HepG2 (cell line): Measurements from ENCODE around the gene HOPX.

ENCODE experiments used
- EZH2 ChIP-seq: conservative IDR thresholded peaks from 2 replicates; pipeline ENCODE4 v1.6.1; 2012; ENCODE audit warnings: mild to moderate bottlenecking, low read depth, low read length, moderate library complexity
- FOXM1 ChIP-seq: sonication (generic); formaldehyde crosslinking; IDR thresholded peaks from 2 replicates; pipeline ENCODE4 v1.5.0; 2020; ENCODE audit warnings: missing genetic modification reagents
- NFYB ChIP-seq: sonication (generic); formaldehyde crosslinking; IDR thresholded peaks from 2 replicates; pipeline ENCODE4 v1.4.0; 2020; ENCODE audit warnings: missing genetic modification reagents
- STAT6 ChIP-seq: sonication (generic); formaldehyde crosslinking; IDR thresholded peaks from 2 replicates; pipeline ENCODE4 v1.4.0; 2020; ENCODE audit warnings: missing genetic modification reagents, mild to moderate bottlenecking, borderline replicate concordance
- TBP ChIP-seq: sonication (generic); formaldehyde crosslinking; IDR thresholded peaks from 2 replicates; pipeline ENCODE4 v1.5.0; 2020; ENCODE audit warnings: missing genetic modification reagents
- ZNF737 ChIP-seq: sonication (generic); formaldehyde crosslinking; IDR thresholded peaks from 2 replicates; pipeline ENCODE4 v1.5.0; 2020; ENCODE audit warnings: missing genetic modification reagents, mild to moderate bottlenecking, borderline replicate concordance

- no peak for TF ChIP-seq STAT6 (CRISPR knock-in tag)
- no peak for TF ChIP-seq TBP (CRISPR knock-in tag)
- TF ChIP-seq FOXM1 (CRISPR knock-in tag) = no peak
- TF ChIP-seq ZNF737 = no peak
- no peak for TF ChIP-seq NFYB (CRISPR knock-in tag)
- TF ChIP-seq EZH2 = no peak
Measured at GRCh38 chr4:56655209-56655626, 25.9 kb downstream of the HOPX start.
